ENCODE data around the gene ANO1.

Gene ANO1

DNA sequence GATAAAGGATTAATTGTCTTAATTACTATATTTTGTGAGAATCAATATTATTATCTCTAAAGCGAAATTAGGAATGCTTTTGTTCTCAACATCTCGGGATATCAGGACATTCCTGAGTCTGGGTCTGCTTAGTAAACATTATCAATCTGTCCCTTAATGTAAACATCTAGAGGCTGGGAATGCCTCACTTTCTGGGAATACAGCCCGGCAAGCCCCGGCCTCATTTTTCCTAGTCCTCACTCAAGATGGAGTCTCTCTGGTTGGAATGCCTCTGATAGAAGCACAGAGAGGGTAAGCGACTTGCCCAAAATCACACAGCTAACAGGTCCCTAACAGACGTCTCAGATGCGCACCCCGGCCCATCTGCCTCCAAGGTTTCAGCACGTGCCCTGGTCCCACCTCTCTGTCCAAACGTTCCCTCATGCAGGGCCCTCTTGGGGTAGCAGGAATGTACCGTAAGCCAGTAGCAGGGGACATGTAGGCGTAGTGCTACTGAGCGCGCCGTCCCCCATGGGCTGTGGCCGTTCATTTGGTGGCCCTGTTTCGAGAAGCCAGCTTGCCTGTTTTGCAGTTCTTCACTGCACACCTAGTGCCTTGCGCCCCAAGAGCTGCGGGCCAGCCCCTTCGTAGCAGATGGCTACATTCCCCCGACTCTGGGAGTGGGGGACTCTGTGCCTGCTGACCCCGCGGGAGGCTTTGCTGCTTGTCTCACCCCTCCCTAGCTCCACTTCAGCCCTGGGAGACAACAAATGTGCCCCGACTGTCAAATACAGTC is 62.8 kb downstream of the ANO1 start:
- no peak for DNase-seq

DNA sequence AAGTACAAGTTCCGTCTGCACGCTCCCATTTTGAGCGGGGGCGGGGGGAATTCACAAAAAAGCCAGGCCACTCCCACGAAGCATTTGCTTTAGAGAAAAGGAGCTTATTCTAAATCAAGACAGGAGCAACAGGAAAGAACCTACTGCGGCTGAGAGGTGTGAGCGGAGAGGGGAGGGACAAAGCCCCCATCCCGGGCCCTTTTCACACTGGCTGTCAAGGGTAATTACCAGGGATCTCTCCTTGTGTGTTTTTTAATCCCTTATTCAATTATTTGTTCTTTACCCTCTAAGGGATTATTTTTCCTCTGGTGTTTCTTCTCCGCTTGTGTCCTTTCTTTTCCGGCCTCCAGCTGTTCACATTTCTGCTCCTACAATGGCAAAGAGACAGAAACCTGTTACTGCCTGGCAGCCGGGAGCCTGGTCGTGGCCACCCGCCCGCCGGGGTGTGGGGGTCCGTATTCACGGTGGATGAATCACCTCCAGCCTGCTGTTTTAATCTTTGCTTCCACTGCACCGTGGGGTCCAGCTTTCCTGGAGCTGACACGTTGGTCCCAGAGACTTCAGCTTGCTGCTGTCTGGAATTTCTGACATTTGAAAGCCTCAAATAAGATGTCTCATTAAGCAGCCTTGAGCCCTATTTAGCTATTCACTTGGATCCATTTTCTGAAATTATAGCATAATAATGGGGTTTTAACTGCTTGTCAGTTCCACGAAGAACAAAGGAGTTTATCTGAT is 63.5 kb downstream of the ANO1 start:
- no peak for DNase-seq

DNA sequence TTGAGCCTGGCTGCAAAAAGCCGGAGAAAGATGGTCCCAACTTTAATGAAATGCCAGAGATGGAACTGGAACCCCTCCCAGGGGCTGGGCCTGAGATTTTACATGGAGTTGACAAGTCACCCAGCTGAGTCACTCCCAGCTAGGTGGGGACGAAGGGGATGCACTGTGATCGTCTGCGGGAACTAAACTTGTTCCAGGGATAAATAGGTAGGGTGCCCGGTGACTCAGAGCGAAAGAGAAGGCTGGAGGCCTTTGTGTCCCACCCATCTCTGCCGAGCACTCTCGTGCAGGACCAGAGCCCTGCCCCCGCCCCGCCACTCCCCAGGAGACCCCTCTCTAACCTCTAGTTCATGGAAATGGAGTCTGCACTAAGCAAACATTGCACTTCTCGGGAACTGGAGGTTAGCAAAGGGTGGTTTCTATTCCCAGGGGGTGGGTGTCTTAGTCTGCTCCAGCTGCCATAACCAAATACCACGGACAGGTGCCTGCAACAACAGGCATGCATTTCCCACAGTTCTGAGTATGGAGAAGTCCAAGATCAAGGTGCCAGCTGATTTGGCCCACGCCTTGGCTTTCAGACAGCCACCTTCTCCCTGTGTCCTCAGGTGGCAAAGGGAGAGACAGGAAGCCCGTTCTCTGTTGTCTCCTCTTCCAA is 64.2 kb downstream of the ANO1 start:
- DNase-seq: no peak

DNA sequence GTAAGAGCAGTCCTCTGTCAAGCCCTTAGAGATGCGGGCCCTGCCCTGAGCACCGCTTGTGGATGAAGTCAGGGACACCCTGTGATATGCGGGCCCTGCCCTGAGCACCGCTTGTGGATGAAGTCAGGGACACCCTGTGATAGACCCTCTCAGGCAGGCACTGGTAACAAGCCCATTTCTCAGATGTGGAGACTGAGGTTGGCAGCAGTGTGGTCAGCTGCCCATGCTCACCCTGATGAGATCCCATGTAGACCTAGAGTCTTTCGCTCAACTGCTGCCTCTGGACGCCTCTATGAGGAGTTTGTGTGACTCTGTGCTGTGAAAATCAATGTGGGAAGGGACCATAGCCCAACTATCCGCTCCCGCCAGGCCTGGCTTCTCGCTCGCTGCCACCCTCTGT is 66.1 kb downstream of the ANO1 start:
- no peak for DNase-seq

DNA sequence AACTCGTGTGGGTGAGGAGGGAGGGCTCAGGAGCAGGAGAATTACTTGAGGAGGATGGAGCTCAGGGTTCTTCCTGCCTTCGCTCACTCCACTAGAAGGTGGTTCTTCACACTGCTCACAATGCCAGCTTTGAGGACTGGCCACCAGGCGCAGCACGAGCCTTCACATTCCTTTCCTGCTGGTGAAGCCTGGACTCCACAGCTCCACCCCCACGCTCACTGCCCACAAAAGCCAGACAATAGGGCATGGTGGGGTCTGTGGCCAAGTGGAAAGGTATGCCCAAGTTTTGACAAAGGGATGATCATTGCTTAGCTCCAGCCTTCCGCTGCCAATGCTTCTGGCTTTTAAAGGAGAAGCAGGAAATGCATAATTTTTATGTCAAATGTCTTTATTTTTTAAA is 67.0 kb downstream of the ANO1 start:
- no peak for DNase-seq

DNA sequence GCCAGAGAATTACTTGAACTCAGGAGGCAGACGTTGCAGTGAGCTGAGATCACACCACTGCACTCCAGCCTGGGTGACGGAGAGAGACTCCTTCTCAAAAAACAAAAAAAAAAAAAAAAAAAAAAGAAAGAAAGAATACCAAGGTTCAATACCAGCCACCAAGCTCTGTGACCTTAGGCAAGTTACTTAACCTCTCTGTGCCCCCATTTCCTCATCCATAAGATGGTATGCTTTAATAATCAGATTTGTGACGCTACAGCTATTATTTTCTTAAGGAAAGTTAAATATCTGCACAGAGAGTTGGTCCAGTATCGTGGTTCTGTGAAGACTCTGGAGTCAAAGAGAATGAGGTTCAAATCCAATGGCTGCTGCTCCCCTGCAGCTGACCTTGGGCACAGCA is 67.7 kb downstream of the ANO1 start:
- DNase-seq: no peak

DNA sequence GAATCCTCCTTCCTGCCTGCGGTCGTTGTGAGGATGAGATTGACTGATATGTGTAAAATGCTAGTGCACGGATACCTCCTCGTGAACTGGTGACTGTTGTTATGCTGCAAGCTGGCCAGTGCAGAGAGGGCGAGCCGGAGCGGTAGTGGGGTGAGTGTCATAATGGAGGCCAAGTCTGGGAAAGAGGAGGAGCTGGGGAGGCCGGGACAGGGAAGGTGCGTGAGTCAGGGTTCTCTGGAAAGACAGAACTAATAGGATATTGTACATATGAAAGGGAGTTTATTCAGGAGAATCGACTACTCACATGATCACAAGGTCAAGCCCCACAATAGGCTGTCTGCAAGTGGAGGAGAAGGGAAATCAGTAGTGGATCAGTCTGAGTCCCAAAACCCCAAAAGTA is 68.2 kb downstream of the ANO1 start:
- DNase-seq: no peak

DNA sequence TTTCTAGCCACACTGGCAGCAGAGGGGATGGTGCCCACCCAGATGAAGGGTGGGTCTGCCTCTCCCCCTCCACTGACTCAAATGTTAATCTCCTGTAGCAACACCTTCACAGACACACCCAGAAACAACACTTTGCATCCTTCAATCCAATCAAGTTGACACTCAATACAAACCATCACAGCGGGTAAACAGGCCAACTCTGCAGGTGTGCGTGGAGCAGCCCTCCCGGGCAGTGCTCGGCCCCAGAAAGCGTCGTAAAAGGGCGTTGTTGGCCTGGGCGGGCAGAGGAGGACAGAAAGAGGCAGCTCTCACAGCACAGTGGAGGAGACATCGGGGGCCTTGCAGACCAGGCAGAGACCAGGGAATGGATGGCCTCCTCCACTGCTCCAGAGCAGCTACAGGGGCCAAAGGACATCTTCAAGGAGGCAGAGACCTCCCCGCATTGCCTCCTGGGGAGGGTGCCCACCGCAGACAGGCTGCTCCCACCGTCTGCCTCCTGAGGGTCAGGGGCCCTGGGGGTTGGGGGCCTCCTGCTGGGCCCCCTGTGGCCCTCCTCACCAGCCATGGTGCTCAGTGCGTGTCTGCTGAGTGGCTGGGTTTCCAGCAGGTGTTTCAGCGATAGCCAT is 68.9 kb downstream of the ANO1 start:
- no peak for DNase-seq

DNA sequence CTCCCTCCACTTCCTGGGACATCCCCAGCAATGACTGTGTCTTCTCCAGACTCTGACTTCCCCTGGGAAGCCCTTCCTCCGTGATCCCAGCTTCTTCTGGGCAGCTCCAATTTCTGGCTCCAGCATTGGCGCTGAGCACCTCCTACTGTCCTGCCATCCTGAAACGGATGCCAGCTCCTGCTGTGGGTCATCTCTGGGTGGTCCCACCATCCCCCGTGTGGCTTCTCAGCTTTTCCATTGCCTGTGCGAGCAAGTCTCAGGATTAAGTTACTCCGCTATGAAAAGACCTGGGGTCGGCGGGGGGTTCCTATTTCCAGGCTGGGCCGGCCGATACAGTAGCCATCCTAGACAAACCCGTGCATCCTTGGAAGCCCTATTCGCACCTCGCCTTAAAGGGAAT is 69.6 kb downstream of the ANO1 start:
- DNase-seq: no peak

DNA sequence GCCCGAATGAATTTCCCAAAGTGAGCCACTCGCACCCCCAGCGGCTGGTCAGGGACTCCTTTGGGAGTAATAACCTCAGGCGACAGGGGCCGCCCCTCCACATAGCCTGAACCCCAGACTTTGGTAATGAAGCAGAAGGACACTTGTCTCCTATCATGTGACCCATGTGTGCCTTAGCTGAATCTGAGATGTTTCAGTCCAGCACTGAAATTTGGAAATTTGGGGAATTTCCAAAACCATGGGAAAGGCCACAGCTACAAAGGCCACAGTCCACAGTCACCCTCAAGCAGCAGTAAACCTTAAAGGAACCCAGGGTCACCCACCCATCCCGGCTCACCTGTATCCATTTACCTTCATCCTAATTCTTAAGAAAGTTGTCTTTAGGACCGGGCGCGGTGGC is 73.6 kb downstream of the ANO1 start:
- no peak for DNase-seq

DNA sequence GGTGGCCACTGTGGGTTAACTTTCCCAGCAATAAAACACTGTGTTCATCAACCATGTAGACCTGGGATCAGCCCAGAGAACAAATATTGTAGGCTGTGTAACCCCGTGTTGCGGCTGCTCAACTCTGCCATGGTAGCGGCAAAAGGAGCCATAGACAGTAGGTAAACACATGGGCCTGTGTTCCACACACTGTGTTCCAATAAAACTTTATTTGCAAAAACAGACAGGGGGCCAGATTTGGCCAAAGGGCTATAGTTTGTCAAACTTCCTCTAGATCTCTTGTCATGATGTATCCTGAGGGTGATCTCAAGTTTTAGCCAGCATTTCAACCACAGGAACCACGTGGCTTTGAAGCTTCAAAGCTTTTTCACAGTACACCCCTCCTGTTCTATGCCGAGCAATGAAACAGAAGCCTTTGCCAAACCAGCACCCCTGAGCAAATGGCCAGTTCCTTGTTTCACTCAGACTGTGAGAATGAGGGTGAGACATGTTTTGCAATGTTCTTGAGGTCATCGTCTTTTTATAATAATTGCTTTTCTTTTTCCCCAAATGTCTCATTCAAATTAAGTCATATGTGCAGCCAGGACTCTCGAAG is 75.1 kb downstream of the ANO1 start:
- DNase-seq: no peak

DNA sequence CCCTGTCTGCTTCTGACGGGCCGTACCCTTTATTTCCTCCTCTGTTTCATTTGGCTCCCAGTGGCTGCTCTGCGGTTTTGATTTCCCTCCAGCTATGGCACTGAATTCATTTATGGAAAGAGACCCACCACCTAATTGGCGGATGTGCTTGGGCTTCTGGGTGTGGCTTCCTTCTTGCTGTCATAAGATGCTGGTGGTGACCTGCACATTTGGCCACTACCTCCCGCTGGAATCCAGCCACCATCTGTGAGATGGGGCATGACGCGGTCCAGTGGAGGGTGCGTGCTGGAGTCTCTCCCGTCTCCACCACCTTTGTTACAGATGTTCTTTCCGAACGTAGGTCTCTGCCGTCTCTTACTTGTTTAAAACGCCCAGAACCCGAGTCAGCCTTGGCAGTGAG is 77.3 kb downstream of the ANO1 start:
- peak; percentile 62 for DNase-seq

DNA sequence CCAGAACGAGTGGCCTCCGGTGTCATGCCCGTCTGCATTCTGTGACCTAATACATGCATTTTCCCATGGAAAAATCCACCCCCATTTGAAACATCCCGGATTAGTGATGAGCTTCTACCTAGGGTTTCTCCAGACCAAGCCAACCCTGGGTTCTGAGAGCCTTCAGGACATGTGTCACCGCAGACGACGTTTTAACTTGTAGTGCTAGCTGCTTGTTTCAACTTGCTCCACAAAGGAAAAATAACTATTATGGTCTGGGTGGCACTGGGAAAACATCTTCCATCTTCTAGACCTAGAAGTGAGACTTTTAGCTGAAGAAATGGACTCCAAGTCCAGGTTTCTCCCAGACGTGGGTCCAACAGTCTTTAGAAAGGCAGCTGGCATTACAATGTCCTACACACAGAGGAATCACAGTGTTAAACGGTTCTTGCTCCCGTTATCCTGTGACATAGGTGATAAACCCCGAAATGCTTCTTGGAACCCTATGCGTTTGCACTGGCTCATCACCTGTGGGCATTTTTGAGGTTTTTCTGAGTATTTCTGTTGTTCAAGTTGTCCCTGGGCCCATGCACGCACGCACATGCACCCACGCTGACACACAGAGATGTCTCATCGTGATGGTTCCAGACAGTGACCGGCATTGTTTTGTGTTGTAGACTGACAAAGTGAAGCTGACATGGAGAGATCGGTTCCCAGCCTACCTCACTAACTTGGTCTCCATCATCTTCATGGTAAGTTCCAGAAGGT is 78.3 kb downstream of the ANO1 start:
- DNase-seq: no peak

DNA sequence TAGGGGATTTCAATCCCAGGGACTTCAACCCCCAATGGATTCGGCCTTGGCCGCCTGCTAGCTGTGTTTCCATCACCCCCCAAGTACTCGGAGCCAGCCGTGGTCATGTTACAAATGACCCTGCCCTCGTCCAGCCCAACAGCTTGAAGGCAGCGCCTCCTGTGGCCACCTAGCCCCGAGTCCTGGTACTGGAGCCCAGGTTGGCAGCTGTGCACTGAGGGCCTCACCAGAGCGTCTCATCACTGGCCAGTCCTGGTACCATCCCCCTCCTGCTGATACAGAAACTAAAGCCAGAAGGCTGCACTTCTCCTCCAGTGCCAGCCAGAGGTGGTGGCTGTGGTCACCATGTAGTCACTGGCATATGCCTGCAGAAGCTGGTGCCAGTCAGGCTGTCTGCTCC is 80.1 kb downstream of the ANO1 start:
- DNase-seq: no peak

DNA sequence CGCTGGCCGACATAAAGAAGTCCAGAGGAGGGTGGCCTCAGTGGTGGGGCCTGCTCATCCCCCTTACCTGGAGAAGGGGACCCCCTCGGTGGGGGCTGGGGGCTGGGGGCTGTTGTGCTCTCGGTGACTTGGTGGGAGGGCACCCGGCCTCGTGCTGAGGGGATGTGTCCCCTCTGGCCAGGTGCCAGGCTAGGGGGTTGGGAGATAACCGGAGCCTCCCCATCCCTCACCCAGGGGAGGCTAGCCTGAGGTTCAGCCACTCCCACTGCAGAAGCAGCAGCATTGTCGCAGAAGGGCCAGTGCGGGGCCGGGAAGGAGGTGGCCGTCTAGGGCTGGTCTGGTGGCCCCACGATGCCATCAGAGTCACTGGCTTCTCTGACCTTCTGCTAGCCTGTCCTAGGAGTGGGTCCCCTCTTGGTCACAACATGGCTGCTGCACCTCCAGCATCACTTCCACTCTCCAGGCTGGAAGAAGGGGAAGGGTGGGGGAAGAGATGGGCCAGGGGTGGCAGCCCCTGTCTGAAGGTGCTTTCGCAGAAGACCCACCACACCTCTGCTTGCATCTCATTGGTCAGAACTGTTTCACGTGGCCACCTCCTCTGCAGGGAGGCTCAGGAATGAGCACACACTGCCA is 80.8 kb downstream of the ANO1 start:
- no peak for DNase-seq

DNA sequence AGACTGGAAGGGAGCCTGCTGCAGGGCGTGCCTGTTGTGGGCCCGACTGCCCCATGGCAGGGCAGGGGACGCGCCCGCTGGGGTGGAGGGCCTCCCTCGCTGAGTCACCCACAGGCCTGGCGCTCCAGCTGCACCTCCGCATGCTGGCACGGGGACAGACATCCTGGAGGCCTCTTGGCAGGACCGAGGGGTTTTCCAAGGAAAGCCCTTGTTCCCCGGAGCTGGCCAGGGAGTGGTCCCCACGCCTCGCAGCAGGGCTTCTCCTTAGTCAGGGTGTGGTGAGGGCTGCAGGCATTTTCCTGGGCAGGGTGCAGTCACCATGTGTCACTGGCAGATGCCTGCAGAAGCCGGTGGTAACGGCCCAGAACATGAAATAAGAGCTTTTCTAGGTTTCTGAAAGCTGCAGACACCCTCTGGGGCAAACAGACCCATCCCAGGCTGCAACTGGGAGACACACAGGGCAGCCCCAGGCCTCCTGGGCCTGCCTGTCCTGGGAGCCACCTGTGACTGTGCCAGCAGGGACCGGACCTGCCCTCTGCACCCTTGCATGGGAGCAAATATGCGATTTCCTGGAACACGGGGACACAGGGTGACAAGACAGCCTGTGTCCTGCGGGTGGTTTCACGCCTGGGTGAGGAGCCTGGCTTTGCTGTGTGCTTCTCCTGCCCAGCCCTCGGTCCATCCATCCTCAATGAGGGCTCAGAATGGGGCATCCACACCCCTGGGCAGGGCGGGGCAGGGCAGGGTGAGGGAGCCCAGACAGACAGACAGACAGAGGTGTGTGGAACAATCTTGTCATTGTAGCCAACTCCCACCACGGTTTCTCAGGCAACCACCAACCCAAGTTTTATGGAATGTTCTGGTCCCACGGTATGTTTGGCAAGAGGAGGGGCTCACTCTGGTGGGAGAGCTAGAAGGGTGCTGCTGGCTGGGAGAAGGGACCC is 81.8 kb downstream of the ANO1 start:
- peak; percentile 64 for DNase-seq

DNA sequence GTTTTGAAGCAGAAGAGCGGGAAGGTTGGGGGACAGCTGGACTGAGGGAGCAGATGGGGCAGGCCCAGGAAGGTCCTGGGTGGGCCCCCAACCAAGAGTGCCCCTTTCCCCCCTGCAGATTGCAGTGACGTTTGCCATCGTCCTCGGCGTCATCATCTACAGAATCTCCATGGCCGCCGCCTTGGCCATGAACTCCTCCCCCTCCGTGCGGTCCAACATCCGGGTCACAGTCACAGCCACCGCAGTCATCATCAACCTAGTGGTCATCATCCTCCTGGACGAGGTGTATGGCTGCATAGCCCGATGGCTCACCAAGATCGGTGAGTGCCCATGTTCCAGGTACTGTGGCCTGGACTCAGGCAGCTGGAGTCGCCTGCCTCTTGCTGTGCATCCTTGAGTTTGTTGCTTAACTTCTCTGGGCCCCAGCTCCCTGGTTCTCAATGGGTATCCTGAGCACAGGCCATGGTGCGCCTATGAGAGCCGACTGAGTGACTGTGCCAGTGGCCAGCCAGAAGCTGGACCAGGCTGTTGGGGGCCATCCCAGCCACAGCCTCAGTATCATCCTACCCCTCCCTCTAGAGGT is 83.0 kb downstream of the ANO1 start:
- no peak for DNase-seq

DNA sequence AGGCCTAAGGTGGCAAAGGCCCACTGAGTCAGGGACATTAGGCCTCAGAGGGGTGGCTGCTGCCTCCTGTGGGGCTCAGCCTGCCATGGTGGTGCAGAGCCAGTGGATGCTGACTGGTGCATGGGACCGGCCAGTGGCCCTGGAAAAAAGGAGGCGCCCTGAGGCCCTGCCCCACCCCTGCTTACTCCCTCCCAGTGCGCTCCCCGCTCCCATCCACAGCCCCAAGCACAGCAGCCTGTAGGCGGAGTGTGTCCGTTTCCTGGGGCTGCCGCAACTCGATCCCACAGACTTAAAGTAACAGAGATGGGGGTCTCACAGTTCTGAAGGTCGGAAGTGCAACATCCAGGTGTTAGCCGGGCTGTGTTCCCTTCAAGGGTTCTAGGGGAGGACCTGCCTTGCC is 86.6 kb downstream of the ANO1 start:
- DNase-seq: no peak

DNA sequence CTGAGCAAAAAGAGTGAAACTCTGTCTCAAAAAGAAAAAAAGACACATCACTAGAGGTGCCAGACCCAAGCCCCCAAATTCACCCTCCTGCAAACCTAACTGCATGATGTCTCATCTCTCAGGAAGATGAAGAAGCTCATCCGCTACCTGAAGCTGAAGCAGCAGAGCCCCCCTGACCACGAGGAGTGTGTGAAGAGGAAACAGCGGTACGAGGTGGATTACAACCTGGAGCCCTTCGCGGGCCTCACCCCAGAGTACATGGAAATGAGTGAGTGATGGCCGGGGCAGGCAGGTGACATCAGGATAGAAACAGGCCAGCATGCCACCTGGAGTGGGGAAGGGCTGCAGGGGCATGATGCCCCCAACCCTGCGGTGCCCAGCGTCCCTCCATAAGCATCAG is 89.0 kb downstream of the ANO1 start:
- no peak for DNase-seq

DNA sequence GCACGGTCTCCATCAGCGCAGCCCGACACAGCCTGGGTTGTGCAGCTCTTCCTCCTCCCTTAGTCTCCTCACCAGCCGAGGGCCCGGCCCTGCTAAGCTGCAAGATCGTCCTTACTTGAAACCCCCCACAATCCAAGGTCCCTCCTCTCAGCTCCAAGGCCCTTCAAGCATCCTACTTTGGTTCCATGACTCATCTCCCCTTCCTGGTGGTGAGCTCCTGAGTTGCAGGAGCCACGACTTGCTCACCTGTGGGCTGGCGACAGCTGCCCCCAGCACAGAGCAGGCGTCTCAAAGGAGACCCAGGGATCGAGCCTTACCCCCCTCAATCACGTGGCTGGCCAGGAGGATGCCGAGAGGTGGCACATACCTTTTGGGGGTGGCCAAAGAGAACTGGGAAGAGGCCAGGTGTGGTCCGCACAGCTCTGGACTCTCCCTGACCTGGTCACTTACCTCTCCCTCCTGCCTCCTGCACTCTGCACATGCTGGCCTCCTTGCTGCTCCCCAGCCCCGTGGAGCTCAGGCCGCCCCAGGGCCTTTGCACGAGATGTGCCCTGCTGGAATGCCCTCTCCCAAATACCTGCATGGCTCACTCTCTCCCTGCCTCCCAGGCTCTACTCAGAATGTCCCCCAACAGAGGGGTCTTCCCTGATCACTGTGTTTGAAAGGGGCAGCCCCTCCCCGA is 89.7 kb downstream of the ANO1 start:
- DNase-seq: no peak
